Measurements from ENCODE around the gene UVSSA.
"Not testable (repeated sequence)": the region's sequence is repeated elsewhere in the genome, so short reads cannot be mapped to it uniquely, and the experiment has no call there.

Gene UVSSA

DNA sequence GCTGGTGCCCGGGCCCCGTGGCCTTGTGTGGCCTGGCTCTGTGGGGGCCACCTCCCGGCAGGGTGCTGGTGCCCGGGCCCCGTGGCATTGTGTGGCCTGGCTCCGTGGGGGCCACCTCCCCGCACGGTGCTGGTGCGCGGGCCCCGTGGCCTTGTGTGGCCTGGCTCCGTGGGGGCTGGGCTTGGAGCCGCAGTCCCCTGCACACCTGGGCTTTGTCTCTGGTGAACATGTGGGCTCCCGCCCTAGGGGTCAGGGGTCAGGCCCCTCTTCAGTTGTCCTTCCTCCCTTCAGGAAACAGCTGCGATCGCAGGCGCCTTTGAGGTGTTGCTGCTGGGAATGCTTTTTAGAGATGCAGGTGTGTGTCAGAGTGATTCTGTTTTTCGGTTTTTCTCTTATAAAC, 17.2 kb downstream of the UVSSA start:
- DNase-seq (ENCODE audit: low spot score) = no peak

- DNase-seq (ENCODE audit: low spot score) = no peak
These were observed 17.7 kb downstream of the UVSSA start for GRCh38 chr4:1364748-1365147.

GRCh38 chr4:1365271-1366178, 18.5 kb downstream of the UVSSA start:
- DNase-seq (ENCODE audit: low spot score) = peak; percentile 43

- DNase-seq (ENCODE audit: low spot score) = no peak
These were observed 19.6 kb downstream of the UVSSA start for GRCh38 chr4:1366371-1367229.

DNA sequence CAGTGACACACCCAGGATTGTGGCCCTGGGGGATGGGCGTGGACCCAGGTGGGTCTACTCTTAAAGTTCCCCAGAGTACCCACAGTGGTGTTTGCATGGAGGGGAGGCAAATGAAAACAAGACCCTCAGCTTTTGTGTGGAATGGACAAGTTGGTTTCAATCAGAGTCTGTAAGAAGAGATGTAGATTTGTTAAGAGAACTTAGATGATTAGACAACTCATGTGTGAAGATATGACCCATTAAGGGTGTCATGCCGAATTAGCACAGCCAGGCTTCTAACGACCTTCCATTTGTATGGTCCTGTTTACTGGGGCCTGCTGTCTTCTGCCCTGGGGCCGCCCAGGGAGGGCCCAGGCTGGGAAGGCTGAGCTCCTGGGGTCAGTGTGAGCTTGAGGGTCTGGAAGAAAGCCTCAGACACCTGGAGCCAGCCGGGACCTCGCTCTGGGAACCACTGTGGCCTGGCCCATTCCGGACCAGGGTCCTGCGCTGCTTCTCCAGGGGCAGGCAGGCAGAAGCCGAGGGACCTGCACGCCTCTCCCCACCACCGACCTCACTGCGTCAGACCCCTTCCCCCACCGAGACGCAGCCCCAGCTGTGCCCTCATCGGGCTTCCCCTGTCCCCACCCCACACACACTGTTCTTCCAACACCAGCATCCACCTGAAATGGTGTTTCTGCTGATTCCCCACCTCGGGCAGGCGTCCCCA, 20.4 kb downstream of the UVSSA start:
- DNase-seq (ENCODE audit: low spot score) = no peak

- no peak for DNase-seq (ENCODE audit: low spot score)
These were observed 20.9 kb downstream of the UVSSA start for GRCh38 chr4:1367936-1368289.

DNA sequence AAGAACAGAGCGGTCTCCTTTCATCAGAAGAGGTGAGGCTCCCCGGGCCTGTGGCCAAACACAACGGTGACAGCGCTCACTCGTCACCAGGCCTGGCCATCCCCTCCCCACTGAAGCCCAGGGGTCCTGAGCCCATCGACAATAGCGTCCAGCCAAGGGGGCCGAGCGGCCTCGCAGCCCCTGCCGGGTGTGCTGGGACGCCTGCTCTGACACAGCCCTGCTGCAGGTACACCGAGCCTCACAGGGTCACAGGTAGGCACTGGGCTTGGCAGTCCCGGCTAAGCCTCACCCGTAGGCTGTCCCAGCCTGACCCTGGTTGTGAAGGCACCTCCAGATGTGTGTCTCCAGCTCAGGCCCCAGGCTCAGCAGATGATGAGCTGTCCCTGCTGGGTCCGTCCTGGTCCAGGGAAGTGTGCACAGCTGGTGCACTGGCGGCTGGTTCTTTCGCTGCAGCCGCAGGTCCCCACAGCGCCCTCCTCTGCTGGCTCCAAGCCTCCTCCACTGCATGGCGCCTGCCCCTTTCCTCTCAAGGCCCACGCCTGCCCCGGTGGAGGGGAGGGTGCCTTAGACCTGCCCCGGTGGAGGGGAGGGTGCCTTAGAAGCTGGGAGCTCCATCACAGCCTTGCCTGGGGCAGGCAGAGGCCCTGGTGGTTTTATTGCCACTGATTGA, 21.5 kb downstream of the UVSSA start:
- DNase-seq (ENCODE audit: low spot score) = no peak

DNA sequence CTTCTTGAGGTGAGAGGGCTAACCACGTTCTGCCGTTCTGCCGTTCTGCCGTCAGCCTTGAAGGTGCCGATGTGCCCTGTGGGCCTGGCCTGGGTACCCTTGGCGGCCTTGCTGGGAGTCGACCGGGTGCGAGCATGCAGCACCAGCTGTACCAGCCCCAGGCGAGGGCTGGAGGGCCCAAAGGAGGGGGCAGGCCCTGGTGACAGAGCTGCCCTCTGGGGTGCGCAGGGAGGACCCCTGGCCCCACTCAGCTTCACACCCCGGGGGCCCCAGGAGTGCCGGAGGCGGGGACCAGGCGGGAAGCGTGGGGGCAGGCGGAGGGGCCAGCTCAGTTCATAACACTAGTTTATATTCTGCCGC, 22.1 kb downstream of the UVSSA start:
- DNase-seq (ENCODE audit: low spot score) = no peak

DNA sequence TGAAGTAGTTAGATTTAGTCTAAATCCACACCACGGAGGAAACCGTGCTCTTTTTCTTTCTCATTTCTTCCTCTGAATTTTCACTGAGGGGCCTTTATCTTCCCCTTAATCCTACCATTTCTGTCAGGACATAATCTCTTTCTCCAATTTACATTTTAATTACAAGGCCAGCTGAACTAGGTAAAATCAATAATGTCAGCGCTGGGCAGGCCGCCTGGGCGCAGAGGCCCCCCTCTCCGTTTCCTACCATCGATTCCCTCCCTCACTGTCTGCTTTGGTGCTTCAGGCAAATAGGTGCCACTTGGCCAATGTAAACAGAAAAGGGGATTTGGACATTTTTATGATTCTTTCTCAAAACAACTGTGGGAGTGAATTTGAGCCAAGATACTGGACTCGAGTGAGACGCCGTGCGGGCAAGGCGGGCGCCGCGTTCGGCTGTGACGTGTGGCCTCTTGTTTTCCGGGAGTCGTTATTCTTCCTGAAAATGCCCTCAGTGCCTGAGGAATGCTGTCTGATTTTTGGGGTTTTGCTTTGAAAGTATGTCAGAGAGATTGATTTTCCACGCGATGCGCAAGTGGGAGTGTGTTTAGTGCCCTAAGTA, 22.6 kb downstream of the UVSSA start:
- DNase-seq (ENCODE audit: low spot score) = no peak

GRCh38 chr4:1370321-1371124, 23.5 kb downstream of the UVSSA start:
- no peak for DNase-seq (ENCODE audit: low spot score)

DNA sequence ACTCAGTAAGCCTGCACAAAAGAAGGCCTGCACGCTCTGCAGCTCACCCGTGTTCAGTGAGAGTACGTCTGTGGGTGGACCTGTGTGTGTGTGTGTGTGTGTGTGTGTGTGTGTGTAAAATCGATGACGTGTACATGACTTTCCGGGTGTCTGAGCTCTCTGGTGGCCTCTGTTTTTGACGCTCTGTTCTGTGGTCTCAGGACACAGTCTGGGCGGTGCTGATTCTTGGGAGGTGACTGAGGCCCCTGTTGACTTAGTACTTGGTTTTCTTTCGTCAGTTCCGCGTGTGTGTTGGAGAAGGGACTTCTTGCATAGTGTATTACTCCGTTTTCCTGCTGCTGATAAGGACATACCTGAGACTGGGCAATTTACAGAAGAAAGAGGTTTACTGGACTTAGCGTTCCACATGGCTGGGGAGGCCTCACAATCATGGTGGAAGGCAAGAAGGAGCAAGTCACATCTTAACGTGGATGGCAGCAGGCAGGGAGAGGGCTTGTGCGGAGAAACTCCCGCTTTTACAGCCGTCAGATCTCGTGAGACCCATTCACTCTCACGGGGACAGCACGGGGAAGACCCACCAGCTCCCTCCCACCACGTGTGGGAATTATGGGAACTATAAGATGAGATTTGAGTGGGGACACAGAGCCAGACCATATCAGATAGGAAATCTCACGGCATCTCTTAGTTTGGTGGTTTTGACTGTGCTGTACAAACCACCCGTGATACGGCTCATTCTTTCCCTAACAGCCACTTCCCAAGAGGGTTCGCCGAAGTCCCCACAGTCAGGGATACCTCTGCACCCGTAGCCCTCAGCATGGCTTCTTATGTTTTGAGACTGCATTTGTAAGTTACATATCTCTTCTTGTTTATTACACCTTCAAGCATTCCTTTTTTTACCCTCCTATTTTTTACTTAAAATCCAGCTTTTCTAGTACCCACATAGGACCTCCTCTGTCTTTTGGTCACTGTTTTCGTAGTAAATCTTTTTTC, 24.5 kb downstream of the UVSSA start:
- no peak for DNase-seq (ENCODE audit: low spot score)

GRCh38 chr4:1372576-1372975, 25.6 kb downstream of the UVSSA start:
- DNase-seq (ENCODE audit: low spot score) = not testable (repeated sequence)

- DNase-seq (ENCODE audit: low spot score) = no peak
These were observed 27.1 kb downstream of the UVSSA start for GRCh38 chr4:1373892-1374705.

GRCh38 chr4:1374706-1375045, 27.7 kb downstream of the UVSSA start:
- DNase-seq (ENCODE audit: low spot score) = no peak

- DNase-seq (ENCODE audit: low spot score) = no peak
These were observed 28.2 kb downstream of the UVSSA start for GRCh38 chr4:1375051-1375721.

- no peak for DNase-seq (ENCODE audit: low spot score)
These were observed 28.8 kb downstream of the UVSSA start for GRCh38 chr4:1375761-1376322.

GRCh38 chr4:1376391-1376840, 29.4 kb downstream of the UVSSA start:
- no peak for DNase-seq (ENCODE audit: low spot score)
